Measurements from ENCODE around the gene ANGPT4. TPM values are rescaled to one million over a fixed set of nuclear protein-coding genes. Genes with fewer than 3 reads are reported as not detected.

Gene ANGPT4
- total and polyA plus RNA-seq, 8 donors = 0.03 to 0.34 (median 0.18) TPM; not detected in 4

GRCh38 chr20:956330-956951, 40.3 kb upstream of the ANGPT4 start:
- Histone ChIP-seq H3K4me1 (no peaks in the 10 kb centered on the region), H3K27ac (no peak overlapping the region), H3K9me3 (no peaks in the 10 kb centered on the region), H3K4me3 (no peak overlapping the region), H3K36me3 (no peaks in the 10 kb centered on the region), H3K27me3 (peaks cover 0 to 22% (median 0%) of the 10 kb centered on the region in 4 donors)
- ATAC-seq (peak in 3 of 4 donors; percentile 89 to 94 (median 91)), FAIRE-seq (no peak), DNase-seq (peak; percentile 25 to 84 (median 60))
- intact Hi-C loops (cut with DNase I) = loop anchor here in 1 of 3 donors (5.0 kb wide), 1 partner anchor 139 kb away; no protein-coding TSS in a partner anchor
- TF ChIP-seq CTCF (IDR thresholded peaks at IDR 0.05) = peak; percentile 66 to 95 (median 93)
- WGBS, 2 donors = 9 to 11% methylated on average over 13 of the region's 13 CpGs

GRCh38 chr20:955656-956055, 39.5 kb upstream of the ANGPT4 start:
- FAIRE-seq = no peak
- 57 to 68% methylated on average over 7 of the region's 7 CpGs for WGBS, 2 donors

GRCh38 chr20:955111-955510, 39.0 kb upstream of the ANGPT4 start:
- FAIRE-seq (no peak), ATAC-seq (no peak), DNase-seq (no peak)
- no peak overlapping the region for H3K4me3 ChIP-seq
- H3K4me1 ChIP-seq = no peaks in the 10 kb centered on the region
- no peaks in the 10 kb centered on the region for H3K9me3 ChIP-seq
- H3K27me3 ChIP-seq = peaks cover 0 to 22% (median 0%) of the 10 kb centered on the region in 4 donors
- TF ChIP-seq CTCF (IDR thresholded peaks at IDR 0.05) = no peak
- 20 to 27% methylated on average over 3 of the region's 3 CpGs for WGBS, 2 donors
- no peaks in the 10 kb centered on the region for H3K36me3 ChIP-seq
- no peak overlapping the region for H3K27ac ChIP-seq
- intact Hi-C loops (cut with DNase I) = loop anchor here in 2 of 3 donors (2.0 to 5.0 kb wide), 2 partner anchors 136 to 138 kb away; no protein-coding TSS in a partner anchor

More at GRCh38 chr20:955656-956055, 39.5 kb upstream of the ANGPT4 start:
- Histone ChIP-seq H3K4me3 (no peak overlapping the region), H3K36me3 (no peaks in the 10 kb centered on the region), H3K27me3 (peaks cover 0 to 22% (median 0%) of the 10 kb centered on the region in 4 donors), H3K4me1 (no peaks in the 10 kb centered on the region), H3K27ac (no peak overlapping the region), H3K9me3 (no peaks in the 10 kb centered on the region)
- no peak for ATAC-seq
- no peak for TF ChIP-seq CTCF (IDR thresholded peaks at IDR 0.05)
- intact Hi-C loops (cut with DNase I) = loop anchor here in 2 of 3 donors (2.0 to 5.0 kb wide), 2 partner anchors 137 to 138 kb away; no protein-coding TSS in a partner anchor
- DNase-seq = no peak

- no peaks in the 10 kb centered on the region for H3K4me1 ChIP-seq
- peaks cover 0 to 22% (median 0%) of the 10 kb centered on the region in 4 donors for H3K27me3 ChIP-seq
- no peaks in the 10 kb centered on the region for H3K36me3 ChIP-seq
- intact Hi-C loops (cut with DNase I) = loop anchor here in 1 of 3 donors (2.0 kb wide), 1 partner anchor 135 kb away; no protein-coding TSS in a partner anchor
- DNase-seq (no peak), ATAC-seq (no peak), FAIRE-seq (no peak)
- H3K4me3 ChIP-seq = no peak overlapping the region
- no peak overlapping the region for H3K27ac ChIP-seq
- WGBS, 2 donors = 27 to 30% methylated on average over 11 of the region's 11 CpGs
- TF ChIP-seq CTCF (IDR thresholded peaks at IDR 0.05) = no peak
- H3K9me3 ChIP-seq = no peaks in the 10 kb centered on the region
Observed at GRCh38 chr20:953742-954141, 37.6 kb upstream of the ANGPT4 start.

All from pancreas (tissue), 10 donors.